Measurements from ENCODE around the gene POLDIP2.

The POLDIP2 gene

DNA sequence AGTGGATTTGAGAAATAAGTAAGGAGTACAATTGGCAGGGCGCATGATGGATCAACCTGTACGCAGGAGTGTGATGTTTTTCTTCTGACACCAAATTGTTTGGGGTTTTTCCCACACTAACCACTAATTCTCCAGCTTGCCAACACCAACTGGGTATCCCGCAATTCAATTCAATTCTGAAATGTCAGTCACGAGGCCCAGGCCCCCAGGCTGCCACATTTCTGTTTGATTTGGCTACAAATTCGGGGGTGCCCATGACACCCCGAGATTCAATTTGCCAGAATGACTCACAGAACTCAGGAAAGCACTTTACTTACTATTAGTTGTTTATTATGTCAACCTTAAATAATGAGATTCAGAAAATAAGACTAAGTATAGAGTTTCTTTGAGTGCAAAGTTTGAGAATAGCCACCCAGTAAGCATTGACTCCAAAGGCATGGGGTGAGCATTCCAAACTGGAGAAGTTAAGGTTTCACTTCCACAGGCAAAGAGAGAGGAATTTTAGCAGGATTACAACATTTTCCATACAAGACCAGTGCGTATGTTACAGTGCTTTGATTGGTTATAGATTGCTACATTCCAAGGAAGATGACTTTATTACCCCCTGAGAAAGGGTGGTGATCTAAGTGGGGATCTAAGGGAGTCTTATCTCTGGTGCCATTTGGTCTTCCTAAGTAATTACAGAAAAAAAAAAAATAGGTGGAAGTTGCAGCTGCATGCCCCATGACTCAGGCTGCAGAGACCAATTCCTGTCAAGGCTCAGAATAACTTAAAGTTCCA is 37.2 kb upstream of the POLDIP2 start:
- no peak for TF ChIP-seq EZH2phosphoT487 (IDR thresholded peaks at IDR 0.05; ENCODE audit: borderline replicate concordance)
- TF ChIP-seq, protein P1, sequence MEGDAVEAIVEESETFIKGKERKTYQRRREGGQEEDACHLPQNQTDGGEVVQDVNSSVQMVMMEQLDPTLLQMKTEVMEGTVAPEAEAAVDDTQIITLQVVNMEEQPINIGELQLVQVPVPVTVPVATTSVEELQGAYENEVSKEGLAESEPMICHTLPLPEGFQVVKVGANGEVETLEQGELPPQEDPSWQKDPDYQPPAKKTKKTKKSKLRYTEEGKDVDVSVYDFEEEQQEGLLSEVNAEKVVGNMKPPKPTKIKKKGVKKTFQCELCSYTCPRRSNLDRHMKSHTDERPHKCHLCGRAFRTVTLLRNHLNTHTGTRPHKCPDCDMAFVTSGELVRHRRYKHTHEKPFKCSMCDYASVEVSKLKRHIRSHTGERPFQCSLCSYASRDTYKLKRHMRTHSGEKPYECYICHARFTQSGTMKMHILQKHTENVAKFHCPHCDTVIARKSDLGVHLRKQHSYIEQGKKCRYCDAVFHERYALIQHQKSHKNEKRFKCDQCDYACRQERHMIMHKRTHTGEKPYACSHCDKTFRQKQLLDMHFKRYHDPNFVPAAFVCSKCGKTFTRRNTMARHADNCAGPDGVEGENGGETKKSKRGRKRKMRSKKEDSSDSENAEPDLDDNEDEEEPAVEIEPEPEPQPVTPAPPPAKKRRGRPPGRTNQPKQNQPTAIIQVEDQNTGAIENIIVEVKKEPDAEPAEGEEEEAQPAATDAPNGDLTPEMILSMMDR (conservative IDR thresholded peaks at IDR 0.05; ENCODE audit: low read length) = no peak
- H2AFZ ChIP-seq (ENCODE audit: low read length) = no peak overlapping the region
- no peaks in the 10 kb centered on the region for H4K20me1 ChIP-seq (ENCODE audit: insufficient read depth, low read length, poor library complexity, severe bottlenecking)
- no peaks in the 10 kb centered on the region for H3K4me1 ChIP-seq (ENCODE audit: insufficient read depth, low read length, poor library complexity, severe bottlenecking)
- no peaks in the 10 kb centered on the region for H3K9me2 ChIP-seq (replicated peaks; ENCODE audit: low read depth, low read length)
- no peaks in the 10 kb centered on the region for H3K27me3 ChIP-seq (ENCODE audit: insufficient read depth, low read length, poor library complexity, severe bottlenecking)
- no peaks in the 10 kb centered on the region for H3F3A ChIP-seq (ENCODE audit: low read depth)
- no peak overlapping the region for H3K9ac ChIP-seq (ENCODE audit: low read depth, low read length, poor library complexity, severe bottlenecking)
- no peak overlapping the region for H3K4me3 ChIP-seq (ENCODE audit: low read length, poor library complexity, severe bottlenecking)
- no peaks in the 10 kb centered on the region for H3K9me3 ChIP-seq (ENCODE audit: insufficient read depth, low read depth, low read length)
- no peak overlapping the region for H3K4me2 ChIP-seq (ENCODE audit: low read depth, low read length, poor library complexity, severe bottlenecking)
- no peaks in the 10 kb centered on the region for H3K36me3 ChIP-seq (ENCODE audit: insufficient read depth, low read length)
- no peaks in the 10 kb centered on the region for H3K79me2 ChIP-seq (ENCODE audit: insufficient read depth, low read length)

DNA sequence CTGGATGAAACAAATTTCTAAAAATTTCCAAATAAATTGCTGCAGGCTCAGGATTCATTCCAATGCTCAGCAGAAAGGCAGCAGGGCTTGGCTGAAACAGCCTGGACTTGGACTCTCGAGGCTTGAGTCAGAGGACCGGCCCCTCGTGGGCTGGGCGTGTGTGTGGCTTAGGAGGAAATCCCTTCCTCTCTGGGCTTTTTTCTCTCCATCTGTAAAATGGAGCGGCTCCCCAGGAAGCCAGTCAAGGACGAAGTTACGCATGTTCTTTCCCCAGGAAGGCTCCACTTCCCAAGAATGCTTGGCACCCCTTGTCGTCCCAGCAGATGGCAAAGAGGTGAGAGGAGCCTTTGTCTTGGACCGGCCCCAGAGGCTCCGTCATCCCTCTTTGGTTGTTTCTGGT is 35.2 kb upstream of the POLDIP2 start:
- no peaks in the 10 kb centered on the region for H3K9me2 ChIP-seq (replicated peaks; ENCODE audit: low read depth, low read length)
- no peaks in the 10 kb centered on the region for H3K27me3 ChIP-seq (ENCODE audit: insufficient read depth, low read length, poor library complexity, severe bottlenecking)
- H4K20me1 ChIP-seq (ENCODE audit: insufficient read depth, low read length, poor library complexity, severe bottlenecking) = no peaks in the 10 kb centered on the region
- no peaks in the 10 kb centered on the region for H3F3A ChIP-seq (ENCODE audit: low read depth)
- H3K4me2 ChIP-seq (ENCODE audit: low read depth, low read length, poor library complexity, severe bottlenecking) = no peak overlapping the region
- no peaks in the 10 kb centered on the region for H3K36me3 ChIP-seq (ENCODE audit: insufficient read depth, low read length)
- H3K9ac ChIP-seq (ENCODE audit: low read depth, low read length, poor library complexity, severe bottlenecking) = no peak overlapping the region
- H3K4me1 ChIP-seq (ENCODE audit: insufficient read depth, low read length, poor library complexity, severe bottlenecking) = no peaks in the 10 kb centered on the region
- H3K4me3 ChIP-seq (ENCODE audit: low read length, poor library complexity, severe bottlenecking) = no peak overlapping the region
- TF ChIP-seq EZH2phosphoT487 (IDR thresholded peaks at IDR 0.05; ENCODE audit: borderline replicate concordance) = no peak
- TF ChIP-seq, protein P1 (conservative IDR thresholded peaks at IDR 0.05; ENCODE audit: low read length) = no peak
- no peak overlapping the region for H2AFZ ChIP-seq (ENCODE audit: low read length)
- H3K9me3 ChIP-seq (ENCODE audit: insufficient read depth, low read depth, low read length) = no peaks in the 10 kb centered on the region
- H3K79me2 ChIP-seq (ENCODE audit: insufficient read depth, low read length) = no peaks in the 10 kb centered on the region

DNA sequence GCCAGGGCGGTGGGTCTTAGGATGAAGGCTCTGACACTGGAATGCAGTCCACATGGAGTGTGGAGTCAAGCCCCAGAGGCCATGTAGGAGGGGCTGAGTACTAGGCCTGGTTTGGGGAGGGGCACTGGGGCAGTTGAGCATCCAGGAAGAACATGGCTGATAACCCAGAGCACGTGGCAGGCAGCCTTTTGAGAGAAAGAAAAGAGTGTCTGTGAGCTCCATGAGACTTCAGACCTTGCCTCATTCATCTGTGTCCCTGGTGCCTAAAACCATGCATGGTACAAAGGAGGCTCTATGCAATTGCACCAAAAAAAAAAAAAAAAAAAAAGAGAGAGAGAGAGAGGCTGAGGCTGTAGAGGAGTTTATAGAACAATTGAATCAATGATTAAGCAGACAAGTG is 34.1 kb upstream of the POLDIP2 start:
- TF ChIP-seq, protein P1 (conservative IDR thresholded peaks at IDR 0.05; ENCODE audit: low read length) = no peak
- TF ChIP-seq EZH2phosphoT487 (IDR thresholded peaks at IDR 0.05; ENCODE audit: borderline replicate concordance) = no peak
- Histone ChIP-seq H3K4me2 (ENCODE audit: low read depth, low read length, poor library complexity, severe bottlenecking) (no peak overlapping the region), H3F3A (ENCODE audit: low read depth) (no peaks in the 10 kb centered on the region), H3K36me3 (ENCODE audit: insufficient read depth, low read length) (no peaks in the 10 kb centered on the region), H2AFZ (ENCODE audit: low read length) (no peak overlapping the region), H4K20me1 (ENCODE audit: insufficient read depth, low read length, poor library complexity, severe bottlenecking) (no peaks in the 10 kb centered on the region), H3K4me1 (ENCODE audit: insufficient read depth, low read length, poor library complexity, severe bottlenecking) (no peaks in the 10 kb centered on the region), H3K9me3 (ENCODE audit: insufficient read depth, low read depth, low read length) (no peaks in the 10 kb centered on the region), H3K4me3 (ENCODE audit: low read length, poor library complexity, severe bottlenecking) (no peak overlapping the region), H3K79me2 (ENCODE audit: insufficient read depth, low read length) (no peaks in the 10 kb centered on the region), H3K9ac (ENCODE audit: low read depth, low read length, poor library complexity, severe bottlenecking) (no peak overlapping the region), H3K9me2 (replicated peaks; ENCODE audit: low read depth, low read length) (no peaks in the 10 kb centered on the region), H3K27me3 (ENCODE audit: insufficient read depth, low read length, poor library complexity, severe bottlenecking) (no peaks in the 10 kb centered on the region)
